ENCODE measurements around the gene TNRC6B.

TNRC6B gene

DNA sequence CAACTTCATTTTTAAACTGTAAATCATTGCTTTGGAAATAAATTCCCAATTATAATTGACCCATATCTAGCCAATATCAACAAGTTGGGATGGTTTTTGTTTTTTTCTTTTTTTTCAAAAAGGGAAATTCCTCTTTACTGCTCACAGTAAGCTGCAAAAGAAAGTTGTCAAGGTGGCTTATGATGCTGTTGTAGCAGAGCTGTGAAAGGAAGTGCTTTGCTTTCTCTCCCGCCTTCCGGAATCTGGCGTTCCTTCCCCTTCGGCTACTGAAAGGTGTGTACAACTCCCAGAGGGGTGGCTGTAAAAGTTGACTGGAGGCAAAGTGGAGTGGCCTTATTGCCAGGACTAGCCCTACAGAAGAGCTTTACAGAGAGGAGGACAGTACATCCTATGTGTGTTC is 152.4 kb downstream of the TNRC6B start:
- Histone ChIP-seq H3K4me1 (ENCODE audit: control insufficient read depth in 1 of 2, insufficient read depth in 2 of 2, low read length in 2 of 2) (no peaks in the 10 kb centered on the region), H3K27ac (ENCODE audit: low read length) (no peak overlapping the region)

DNA sequence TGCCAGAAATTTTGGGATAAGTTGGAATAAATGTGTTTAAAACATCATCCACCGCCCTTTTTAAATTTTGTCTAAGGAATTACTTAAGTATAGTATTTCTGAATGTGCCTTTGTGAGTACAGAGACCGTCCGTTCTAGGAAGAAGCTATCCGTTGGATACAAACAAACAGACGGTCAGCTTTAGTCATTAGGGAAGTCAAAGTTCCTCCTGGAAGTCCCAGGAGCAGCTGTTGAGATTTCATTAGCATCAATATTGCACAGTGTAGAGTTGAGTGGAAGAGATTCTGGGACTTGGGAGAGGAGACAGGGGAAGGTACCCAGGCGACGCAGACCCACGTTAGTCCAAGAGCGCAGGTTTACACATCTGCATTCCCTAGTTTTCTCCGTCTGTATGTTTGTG is 152.9 kb downstream of the TNRC6B start:
- H3K4me1 ChIP-seq (ENCODE audit: control insufficient read depth in 1 of 2, insufficient read depth in 2 of 2, low read length in 2 of 2): no peaks in the 10 kb centered on the region
- H3K27me3 ChIP-seq (ENCODE audit: low read depth, low read length): no peaks in the 10 kb centered on the region
- H3K4me3 ChIP-seq (ENCODE audit: low read depth in 1 of 2, low read length in 2 of 2): no peak overlapping the region
- H3K27ac ChIP-seq (ENCODE audit: low read length): no peak overlapping the region
- peaks cover 0 to 4% of the 10 kb centered on the region in 2 donors for H3K36me3 ChIP-seq (ENCODE audit: control insufficient read depth in 1 of 2, insufficient read depth in 2 of 2, low read length in 2 of 2)
- no peaks in the 10 kb centered on the region for H3K9me3 ChIP-seq (ENCODE audit: control insufficient read depth in 1 of 2, low read length in 2 of 2)

More for the DNA sequence above, 152.4 kb downstream of the TNRC6B start:
- peaks cover 0 to 4% of the 10 kb centered on the region in 2 donors for H3K36me3 ChIP-seq (ENCODE audit: control insufficient read depth in 1 of 2, insufficient read depth in 2 of 2, low read length in 2 of 2)
- H3K4me3 ChIP-seq (ENCODE audit: low read depth in 1 of 2, low read length in 2 of 2): no peak overlapping the region
- H3K9me3 ChIP-seq (ENCODE audit: control insufficient read depth in 1 of 2, low read length in 2 of 2): no peaks in the 10 kb centered on the region
- no peaks in the 10 kb centered on the region for H3K27me3 ChIP-seq (ENCODE audit: low read depth, low read length)

DNA sequence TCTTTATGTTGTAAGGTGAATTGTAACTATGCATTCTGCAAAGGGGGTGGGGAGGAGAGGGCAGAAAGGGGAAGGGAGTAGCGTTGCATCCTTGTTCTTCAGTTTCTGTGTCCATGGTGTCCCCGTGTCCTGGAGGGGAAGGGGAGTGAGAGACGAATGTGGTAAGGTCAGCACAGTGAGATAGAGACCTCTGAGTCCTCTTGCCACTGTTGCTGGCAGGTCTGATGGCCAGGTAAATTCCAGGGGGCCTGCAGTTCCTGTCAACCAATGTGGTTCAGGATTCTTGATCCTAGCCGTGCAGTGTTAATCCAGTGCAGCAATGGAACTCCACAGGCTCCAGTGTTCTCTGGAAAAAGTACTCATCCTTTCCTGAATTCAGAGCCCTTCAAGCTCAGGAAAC is 154.0 kb downstream of the TNRC6B start:
- no peaks in the 10 kb centered on the region for H3K27me3 ChIP-seq (ENCODE audit: low read depth, low read length)
- H3K4me1 ChIP-seq (ENCODE audit: control insufficient read depth in 1 of 2, insufficient read depth in 2 of 2, low read length in 2 of 2): no peaks in the 10 kb centered on the region
- no peak overlapping the region for H3K4me3 ChIP-seq (ENCODE audit: low read depth in 1 of 2, low read length in 2 of 2)
- peaks cover 0 to 4% of the 10 kb centered on the region in 2 donors for H3K36me3 ChIP-seq (ENCODE audit: control insufficient read depth in 1 of 2, insufficient read depth in 2 of 2, low read length in 2 of 2)
- no peak overlapping the region for H3K27ac ChIP-seq (ENCODE audit: low read length)
- H3K9me3 ChIP-seq (ENCODE audit: control insufficient read depth in 1 of 2, low read length in 2 of 2): no peaks in the 10 kb centered on the region

DNA sequence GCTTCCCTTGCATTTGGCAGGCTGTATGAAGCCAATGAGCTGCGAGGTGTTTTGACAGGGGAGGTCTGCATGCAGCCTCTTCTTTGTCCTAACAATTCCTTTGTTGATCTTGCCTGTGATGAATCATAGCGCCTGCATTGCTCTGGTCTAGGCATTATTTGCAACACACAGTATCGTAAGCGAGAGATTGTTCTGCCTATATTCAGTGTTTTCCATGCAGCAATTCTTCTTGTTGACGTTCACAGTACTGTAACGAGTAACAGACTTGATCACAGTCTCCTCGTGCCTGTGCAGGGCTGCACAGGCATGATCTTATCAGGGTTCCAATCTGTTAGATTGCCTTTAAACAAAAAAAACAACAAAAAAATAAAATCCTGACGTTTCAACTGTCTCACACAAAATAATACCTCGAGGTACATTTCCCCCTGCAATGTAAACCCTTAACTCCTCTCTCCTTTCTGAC is 154.6 kb downstream of the TNRC6B start:
- Histone ChIP-seq H3K9me3 (ENCODE audit: control insufficient read depth in 1 of 2, low read length in 2 of 2) (no peaks in the 10 kb centered on the region), H3K4me3 (ENCODE audit: low read depth in 1 of 2, low read length in 2 of 2) (no peak overlapping the region), H3K36me3 (ENCODE audit: control insufficient read depth in 1 of 2, insufficient read depth in 2 of 2, low read length in 2 of 2) (peaks cover 0 to 1% of the 10 kb centered on the region in 2 donors), H3K27ac (ENCODE audit: low read length) (no peak overlapping the region), H3K27me3 (ENCODE audit: low read depth, low read length) (no peaks in the 10 kb centered on the region), H3K4me1 (ENCODE audit: control insufficient read depth in 1 of 2, insufficient read depth in 2 of 2, low read length in 2 of 2) (no peaks in the 10 kb centered on the region)

DNA sequence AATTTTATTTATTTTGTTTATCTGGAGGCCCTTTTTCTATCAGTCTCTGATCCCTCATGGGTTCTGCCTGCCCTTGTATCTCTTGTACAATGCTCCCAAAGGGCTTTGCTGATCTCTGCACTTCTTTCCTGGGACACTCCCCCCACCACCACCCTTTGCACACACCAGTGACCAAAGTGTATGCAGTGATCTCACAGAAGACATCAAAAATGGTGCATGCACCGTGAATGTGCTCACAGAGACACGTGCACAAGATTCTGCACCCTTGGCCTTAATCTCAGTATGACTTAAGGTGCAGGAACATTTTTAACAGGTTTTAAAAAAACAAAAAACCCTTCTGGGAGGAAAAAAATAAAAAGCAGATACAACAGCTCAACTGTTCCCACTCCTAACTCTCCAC is 156.3 kb downstream of the TNRC6B start:
- H3K9me3 ChIP-seq (ENCODE audit: control insufficient read depth in 1 of 2, low read length in 2 of 2): no peaks in the 10 kb centered on the region
- no peaks in the 10 kb centered on the region for H3K36me3 ChIP-seq (ENCODE audit: control insufficient read depth in 1 of 2, insufficient read depth in 2 of 2, low read length in 2 of 2)
- H3K4me1 ChIP-seq (ENCODE audit: control insufficient read depth in 1 of 2, insufficient read depth in 2 of 2, low read length in 2 of 2): no peaks in the 10 kb centered on the region
- no peak overlapping the region for H3K4me3 ChIP-seq (ENCODE audit: low read depth in 1 of 2, low read length in 2 of 2)
- H3K27me3 ChIP-seq (ENCODE audit: low read depth, low read length): no peaks in the 10 kb centered on the region
- no peak overlapping the region for H3K27ac ChIP-seq (ENCODE audit: low read length)

DNA sequence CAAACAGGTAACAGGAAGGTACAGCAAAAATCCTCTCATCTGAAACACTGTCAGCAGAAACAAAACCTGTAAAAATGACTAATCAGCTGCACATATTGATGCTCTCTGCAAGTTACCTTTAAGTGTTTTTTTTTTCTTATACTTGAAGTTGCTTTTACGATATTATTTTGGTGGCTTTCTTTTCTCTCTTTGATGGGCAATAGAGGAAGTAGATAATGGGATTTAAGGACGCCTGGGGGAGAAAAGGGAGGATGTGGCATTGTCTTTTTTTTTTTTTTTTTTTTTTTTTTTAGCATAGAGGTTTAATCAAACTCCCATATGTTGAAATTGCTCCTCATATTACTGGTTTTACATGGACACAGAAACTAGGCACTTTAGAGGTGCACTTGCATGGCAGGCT is 157.2 kb downstream of the TNRC6B start:
- H3K27ac ChIP-seq (ENCODE audit: low read length): no peak overlapping the region
- no peaks in the 10 kb centered on the region for H3K4me1 ChIP-seq (ENCODE audit: control insufficient read depth in 1 of 2, insufficient read depth in 2 of 2, low read length in 2 of 2)
- no peaks in the 10 kb centered on the region for H3K27me3 ChIP-seq (ENCODE audit: low read depth, low read length)
- H3K36me3 ChIP-seq (ENCODE audit: control insufficient read depth in 1 of 2, insufficient read depth in 2 of 2, low read length in 2 of 2): no peaks in the 10 kb centered on the region
- H3K9me3 ChIP-seq (ENCODE audit: control insufficient read depth in 1 of 2, low read length in 2 of 2): no peaks in the 10 kb centered on the region
- H3K4me3 ChIP-seq (ENCODE audit: low read depth in 1 of 2, low read length in 2 of 2): no peak overlapping the region

DNA sequence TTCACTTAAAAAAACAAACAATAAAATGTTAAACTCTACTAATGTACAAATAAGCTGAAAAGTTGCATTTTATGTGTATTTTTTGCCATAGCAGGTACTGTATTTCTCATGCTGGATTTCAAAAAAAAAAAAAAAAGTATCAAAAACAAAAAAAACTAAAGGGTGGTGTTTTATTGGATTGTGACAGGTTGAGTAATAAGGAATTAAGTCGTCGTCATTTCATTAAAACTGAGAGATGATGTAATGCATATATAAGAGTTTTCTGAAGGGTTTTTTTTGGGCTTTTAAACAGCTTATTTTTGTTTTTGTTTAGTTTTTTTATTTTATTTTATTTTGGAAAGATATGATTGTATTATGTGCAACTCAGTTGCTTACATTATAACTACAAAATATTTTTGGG is 157.6 kb downstream of the TNRC6B start:
- no peak overlapping the region for H3K4me3 ChIP-seq (ENCODE audit: low read depth in 1 of 2, low read length in 2 of 2)
- no peak overlapping the region for H3K27ac ChIP-seq (ENCODE audit: low read length)
- no peaks in the 10 kb centered on the region for H3K36me3 ChIP-seq (ENCODE audit: control insufficient read depth in 1 of 2, insufficient read depth in 2 of 2, low read length in 2 of 2)
- no peaks in the 10 kb centered on the region for H3K4me1 ChIP-seq (ENCODE audit: control insufficient read depth in 1 of 2, insufficient read depth in 2 of 2, low read length in 2 of 2)
- no peaks in the 10 kb centered on the region for H3K27me3 ChIP-seq (ENCODE audit: low read depth, low read length)
- no peaks in the 10 kb centered on the region for H3K9me3 ChIP-seq (ENCODE audit: control insufficient read depth in 1 of 2, low read length in 2 of 2)

DNA sequence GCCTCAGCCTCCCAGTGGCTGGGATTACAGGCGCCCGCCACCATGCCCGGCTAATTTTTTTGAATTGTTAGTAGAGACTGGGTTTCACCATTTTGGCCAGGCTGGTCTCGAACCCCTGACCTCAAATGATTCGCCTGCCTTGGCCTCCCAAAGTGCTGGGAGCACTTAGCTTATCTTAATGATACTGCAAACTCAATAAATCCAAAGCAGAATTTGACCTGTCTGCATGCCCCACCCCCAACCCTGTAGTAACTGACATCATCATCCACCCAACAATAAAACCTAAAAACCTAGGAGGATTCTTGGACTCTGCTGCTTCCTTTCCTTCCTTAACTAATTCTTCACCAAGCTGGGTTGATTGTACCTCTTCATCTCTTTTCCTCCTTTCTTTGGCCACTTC is 162.3 kb downstream of the TNRC6B start:
- Histone ChIP-seq H3K4me1 (ENCODE audit: control insufficient read depth in 1 of 2, insufficient read depth in 2 of 2, low read length in 2 of 2) (no peaks in the 10 kb centered on the region), H3K27me3 (ENCODE audit: low read depth, low read length) (no peaks in the 10 kb centered on the region), H3K9me3 (ENCODE audit: control insufficient read depth in 1 of 2, low read length in 2 of 2) (no peaks in the 10 kb centered on the region), H3K4me3 (ENCODE audit: low read depth in 1 of 2, low read length in 2 of 2) (no peak overlapping the region), H3K36me3 (ENCODE audit: control insufficient read depth in 1 of 2, insufficient read depth in 2 of 2, low read length in 2 of 2) (no peaks in the 10 kb centered on the region), H3K27ac (ENCODE audit: low read length) (no peak overlapping the region)

DNA sequence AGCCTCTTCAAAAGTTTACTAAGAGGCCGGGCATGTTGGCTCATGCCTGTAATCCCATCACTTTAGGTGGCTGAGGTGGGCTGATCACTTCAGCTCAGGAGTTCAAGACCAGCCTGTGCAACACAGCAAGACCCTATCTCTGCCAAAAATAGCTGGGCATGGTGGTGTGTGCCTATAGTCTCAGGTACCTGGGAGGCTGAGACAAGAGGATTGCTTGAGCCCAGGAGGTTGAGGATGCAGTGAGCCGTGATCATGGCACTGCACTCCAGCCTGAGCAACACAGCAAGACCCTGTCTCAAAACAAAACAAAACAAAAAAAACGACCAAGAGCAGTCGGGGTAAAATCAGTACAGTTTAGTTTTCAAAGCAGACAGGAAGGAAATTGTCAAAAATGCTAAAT is 163.9 kb downstream of the TNRC6B start:
- Histone ChIP-seq H3K27ac (ENCODE audit: low read length) (no peak overlapping the region), H3K9me3 (ENCODE audit: control insufficient read depth in 1 of 2, low read length in 2 of 2) (no peaks in the 10 kb centered on the region), H3K27me3 (ENCODE audit: low read depth, low read length) (no peaks in the 10 kb centered on the region), H3K4me1 (ENCODE audit: control insufficient read depth in 1 of 2, insufficient read depth in 2 of 2, low read length in 2 of 2) (no peaks in the 10 kb centered on the region), H3K36me3 (ENCODE audit: control insufficient read depth in 1 of 2, insufficient read depth in 2 of 2, low read length in 2 of 2) (no peaks in the 10 kb centered on the region), H3K4me3 (ENCODE audit: low read depth in 1 of 2, low read length in 2 of 2) (no peak overlapping the region)

DNA sequence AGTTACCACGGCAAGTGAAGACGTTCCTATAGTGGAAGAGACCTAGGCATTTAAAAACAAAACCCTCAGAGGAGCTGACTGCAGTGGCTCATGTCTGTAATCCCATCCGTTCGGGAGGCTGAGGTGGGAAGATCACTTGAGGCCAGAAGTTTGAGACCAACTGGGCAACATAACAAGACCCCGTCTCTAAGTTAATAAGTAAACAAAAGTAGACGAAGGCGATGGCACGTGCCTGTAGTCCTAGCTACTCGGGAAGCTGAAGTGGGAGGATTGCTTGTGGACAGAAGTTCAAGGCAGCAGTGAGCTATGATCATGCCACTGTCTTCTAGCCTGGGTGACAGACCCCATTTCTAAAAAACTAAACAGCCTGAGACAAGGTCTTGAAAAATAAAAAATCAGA is 164.8 kb downstream of the TNRC6B start:
- no peak overlapping the region for H3K4me3 ChIP-seq (ENCODE audit: low read depth in 1 of 2, low read length in 2 of 2)
- H3K36me3 ChIP-seq (ENCODE audit: control insufficient read depth in 1 of 2, insufficient read depth in 2 of 2, low read length in 2 of 2): no peaks in the 10 kb centered on the region
- H3K27me3 ChIP-seq (ENCODE audit: low read depth, low read length): no peaks in the 10 kb centered on the region
- peaks cover 2 to 8% of the 10 kb centered on the region in 2 donors for H3K4me1 ChIP-seq (ENCODE audit: control insufficient read depth in 1 of 2, insufficient read depth in 2 of 2, low read length in 2 of 2)
- no peaks in the 10 kb centered on the region for H3K9me3 ChIP-seq (ENCODE audit: control insufficient read depth in 1 of 2, low read length in 2 of 2)
- no peak overlapping the region for H3K27ac ChIP-seq (ENCODE audit: low read length)

DNA sequence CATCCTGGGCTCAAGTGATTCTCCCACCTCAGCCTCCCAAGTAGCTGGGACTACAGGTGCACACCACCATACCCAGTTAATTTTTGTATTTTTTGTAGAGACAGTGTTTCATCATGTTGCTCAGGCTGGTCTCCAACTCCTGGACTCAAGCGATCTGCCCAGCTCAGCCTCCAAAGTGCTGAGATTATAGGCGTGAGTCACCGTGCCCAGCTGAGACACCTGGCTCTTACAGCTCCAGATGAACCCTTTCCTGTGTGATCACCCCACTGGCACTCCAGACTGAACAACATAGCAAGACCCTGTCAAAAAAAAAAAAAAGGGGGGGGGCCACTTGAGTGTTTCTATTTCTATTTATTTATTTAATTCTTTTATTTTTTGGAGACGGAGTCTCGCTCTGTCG is 167.5 kb downstream of the TNRC6B start:
- Histone ChIP-seq H3K4me3 (ENCODE audit: low read depth in 1 of 2, low read length in 2 of 2) (peak overlapping the region in 1 of 2 donors; percentile 80), H3K9me3 (ENCODE audit: control insufficient read depth in 1 of 2, low read length in 2 of 2) (no peaks in the 10 kb centered on the region), H3K36me3 (ENCODE audit: control insufficient read depth in 1 of 2, insufficient read depth in 2 of 2, low read length in 2 of 2) (peaks cover 0 to 9% of the 10 kb centered on the region in 2 donors), H3K27me3 (ENCODE audit: low read depth, low read length) (no peaks in the 10 kb centered on the region), H3K27ac (ENCODE audit: low read length) (no peak overlapping the region), H3K4me1 (ENCODE audit: control insufficient read depth in 1 of 2, insufficient read depth in 2 of 2, low read length in 2 of 2) (peaks cover 7 to 18% of the 10 kb centered on the region in 2 donors)

DNA sequence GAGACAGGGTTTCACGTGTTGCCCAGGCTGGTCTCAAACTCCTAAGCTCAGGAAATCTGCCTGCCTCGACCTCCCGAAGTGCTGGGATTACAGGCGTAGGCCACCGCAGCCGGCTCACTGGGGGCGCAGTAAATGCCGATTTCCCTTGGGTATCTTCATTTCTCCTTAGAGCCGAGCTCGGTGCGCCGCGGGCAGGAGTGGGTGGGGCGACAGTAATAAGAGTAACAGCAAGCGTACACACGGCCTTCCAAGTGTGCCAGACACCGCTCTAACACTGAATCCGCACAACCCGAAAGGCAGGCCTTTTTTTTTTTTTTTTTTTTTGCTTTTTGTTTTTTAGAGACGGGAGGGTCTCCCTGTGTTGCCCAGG is 168.1 kb downstream of the TNRC6B start:
- Histone ChIP-seq H3K27me3 (ENCODE audit: low read depth, low read length) (no peaks in the 10 kb centered on the region), H3K9me3 (ENCODE audit: control insufficient read depth in 1 of 2, low read length in 2 of 2) (no peaks in the 10 kb centered on the region), H3K27ac (ENCODE audit: low read length) (peak overlapping the region; percentile 83), H3K4me3 (ENCODE audit: low read depth in 1 of 2, low read length in 2 of 2) (peak overlapping the region; percentile 80 to 81), H3K36me3 (ENCODE audit: control insufficient read depth in 1 of 2, insufficient read depth in 2 of 2, low read length in 2 of 2) (peaks cover 0 to 13% of the 10 kb centered on the region in 2 donors), H3K4me1 (ENCODE audit: control insufficient read depth in 1 of 2, insufficient read depth in 2 of 2, low read length in 2 of 2) (peaks cover 7 to 18% of the 10 kb centered on the region in 2 donors)
